SK-N-SH (cell line): Measurements from ENCODE around the gene STRIP2. TPM values are rescaled to one million over a fixed set of nuclear protein-coding genes. Genes with fewer than 3 reads are reported as not detected.
"Not testable (repeated sequence)": the region's sequence is repeated elsewhere in the genome, so short reads cannot be mapped to it uniquely, and the experiment has no call there.

ENCODE experiments used
- CTCF ChIA-PET: fragments of 300-600, 350-600 bp; formaldehyde crosslinking; extraction: SDS; loops from one replicate; lab custom pipeline; 2021; lab: Yijun Ruan, JAX
- POLR2A ChIA-PET: fragments of 350-600 bp; sonication (Branson Sonifier 250); formaldehyde crosslinking; extraction: SDS; loops from one replicate; lab custom pipeline; 2020; ENCODE audit warnings: antibody characterized with exemption, inconsistent platforms; lab: Yijun Ruan, JAX
- DNase-seq: peaks from one replicate; pipeline ENCODE4 v3.0.0; 2012
- H2AFZ ChIP-seq: fragments of 200-600 bp; sonication (generic); 2 replicates; pipeline ENCODE4 v1.8.1; 2016; ENCODE audit warnings: antibody characterized with exemption, mild to moderate bottlenecking, low read depth
- H3F3A ChIP-seq: fragments of 200-600 bp; sonication (generic); replicated peaks from 2 replicates; pipeline ENCODE3; 2016; ENCODE audit warnings: antibody characterized with exemption, mild to moderate bottlenecking; ENCODE audit not compliant: insufficient read depth
- H3K27ac ChIP-seq, 2 experiments: fragments of 200-500 bp in 1 of 2; fragments of 200-600 bp in 1 of 2; sonication (Bioruptor generic) in 1 of 2; sonication (generic), shearing (Covaris generic) in 1 of 2; 2 replicates each; pipeline versions ENCODE4 v1.5.1 to v1.6.1; 2014 to 2016; ENCODE audit warnings: low read depth in 2 of 2, inconsistent platforms in 1 of 2, low read length in 1 of 2, mild to moderate bottlenecking in 1 of 2, mixed read lengths in 1 of 2
- H3K27me3 ChIP-seq: fragments of 200-600 bp; sonication (generic), shearing (Covaris generic); 2 replicates; pipeline ENCODE4 v1.6.1; 2016; ENCODE audit warnings: mixed run types; ENCODE audit not compliant: insufficient read depth
- H3K36me3 ChIP-seq, 2 experiments: fragments of 200-500 bp in 1 of 2; fragments of 200-600 bp in 1 of 2; sonication (Bioruptor generic) in 1 of 2; sonication (generic) in 1 of 2; replicated peaks in 1 of 2; 2 replicates each; pipeline versions ENCODE3 to v1.5.1; 2014 to 2016; ENCODE audit warnings: low read length in 1 of 2, mild to moderate bottlenecking in 1 of 2; ENCODE audit not compliant: insufficient read depth in 2 of 2, control insufficient read depth in 1 of 2
- H3K4me1 ChIP-seq, 2 experiments: fragments of 200-500 bp in 1 of 2; fragments of 200-600 bp in 1 of 2; sonication (Bioruptor generic) in 1 of 2; sonication (generic), shearing (Covaris generic) in 1 of 2; 2 replicates each; pipeline versions ENCODE4 v1.5.1 to v1.6.1; 2014 to 2016; ENCODE audit warnings: low read depth in 1 of 2, low read length in 1 of 2, mixed run types in 1 of 2; ENCODE audit not compliant: insufficient read depth in 2 of 2, control insufficient read depth in 1 of 2
- H3K4me2 ChIP-seq: fragments of 200-600 bp; sonication (generic), shearing (Covaris generic); 2 replicates; pipeline ENCODE4 v1.6.1; 2017; ENCODE audit warnings: mixed run types
- H3K4me3 ChIP-seq, 2 experiments: fragments of 200-500 bp in 1 of 2; fragments of 200-600 bp in 1 of 2; sonication (Bioruptor generic) in 1 of 2; sonication (generic), shearing (Covaris generic) in 1 of 2; 2 replicates each; pipeline versions ENCODE4 v1.5.1 to v1.8.1; 2014 to 2016; ENCODE audit warnings: low read depth in 2 of 2, inconsistent platforms in 1 of 2, low read length in 1 of 2, mild to moderate bottlenecking in 1 of 2, mixed read lengths in 1 of 2, moderate library complexity in 1 of 2
- H3K79me2 ChIP-seq: fragments of 200-600 bp; sonication (generic); 2 replicates; pipeline ENCODE4 v1.8.1; 2017; ENCODE audit warnings: mild to moderate bottlenecking; ENCODE audit not compliant: insufficient read depth
- H3K9ac ChIP-seq: fragments of 200-600 bp; sonication (generic); 2 replicates; pipeline ENCODE4 v1.6.1; 2017; ENCODE audit warnings: mixed run types
- H3K9me2 ChIP-seq: fragments of 200-600 bp; sonication (generic); 2 replicates; pipeline ENCODE4 v1.6.1; 2017; ENCODE audit warnings: mixed run types
- H3K9me3 ChIP-seq: fragments of 200-600 bp; sonication (generic); 2 replicates; pipeline ENCODE4 v1.6.1; 2017; ENCODE audit warnings: mixed run types, mild to moderate bottlenecking, moderate library complexity
- H4K20me1 ChIP-seq: fragments of 200-600 bp; sonication (generic); 2 replicates; pipeline ENCODE4 v1.6.1; 2017; ENCODE audit warnings: mild to moderate bottlenecking, mixed run types; ENCODE audit not compliant: insufficient read depth
- ELF1 ChIP-seq: IDR thresholded peaks from 2 replicates; pipeline ENCODE4 v1.4.0; 2012
- EP300 ChIP-seq, 2 experiments: IDR thresholded peaks; 2 replicates each; pipeline versions ENCODE4 v1.4.0 to v1.6.1; 2012; ENCODE audit warnings: borderline replicate concordance in 1 of 2, low read depth in 1 of 2, low read length in 1 of 2
- FOSL2 ChIP-seq: IDR thresholded peaks from 2 replicates; pipeline ENCODE4 v1.4.0; 2012; ENCODE audit warnings: low read depth, mild to moderate bottlenecking, moderate library complexity, borderline replicate concordance
- GABPA ChIP-seq: IDR thresholded peaks from 2 replicates; pipeline ENCODE4 v1.4.0; 2012; ENCODE audit warnings: low read depth, mild to moderate bottlenecking
- IRF3 ChIP-seq: fragments of 150-350 bp; IDR thresholded peaks from 2 replicates; pipeline ENCODE4 v1.6.1; 2016; ENCODE audit warnings: mild to moderate bottlenecking, low read depth, low read length
- MXI1 ChIP-seq: IDR thresholded peaks from 2 replicates; pipeline ENCODE4 v1.6.1; 2012; ENCODE audit warnings: mild to moderate bottlenecking, low read depth, low read length, improper control_type of control experiment
- RAD21 ChIP-seq: IDR thresholded peaks from 2 replicates; pipeline ENCODE4 v1.6.1; 2012; ENCODE audit warnings: mild to moderate bottlenecking, low read length
- RCOR1 ChIP-seq: fragments of 150-350 bp; IDR thresholded peaks from 2 replicates; pipeline ENCODE4 v1.6.1; 2017; ENCODE audit warnings: antibody characterized with exemption, low read length
- REST ChIP-seq: IDR thresholded peaks from 2 replicates; pipeline ENCODE4 v1.6.1; 2012; ENCODE audit warnings: mild to moderate bottlenecking, low read depth, low read length, moderate library complexity
- TAF1 ChIP-seq: IDR thresholded peaks from 2 replicates; pipeline ENCODE4 v1.6.1; 2012; ENCODE audit warnings: low read depth, mild to moderate bottlenecking, low read length, moderate library complexity, borderline replicate concordance
- USF1 ChIP-seq: IDR thresholded peaks from 2 replicates; pipeline ENCODE4 v1.4.0; 2012; ENCODE audit warnings: low read depth, borderline replicate concordance
- YY1 ChIP-seq: IDR thresholded peaks from 2 replicates; pipeline ENCODE4 v1.4.0; 2012; ENCODE audit warnings: low read depth, mild to moderate bottlenecking
- WGBS: methylation state at CpG from one replicate; pipeline ENCODE4 v1.1.6; 2017; ENCODE audit warnings: low lambda C conversion rate; 5-methylcytosine and 5-hydroxymethylcytosine counted together
- polyA plus RNA-seq, 3 experiments: library from polyadenylated mRNA; depleted of rRNA; stranded (reverse); fragments of >200 nt; gene quantifications; 2 replicates each; pipeline ENCODE4 v1.2.3, GENCODE V29; 2012
- TF ChIP-seq, protein P1 (sequence below): fragments of 200-600 bp; sonication (generic); IDR thresholded peaks from 2 replicates; pipeline ENCODE4 v1.6.1; 2017; ENCODE audit warnings: antibody characterized with exemption, mild to moderate bottlenecking, moderate library complexity

STRIP2 gene
- polyA plus RNA-seq, 1 of the 3 experiments (the other 2 are of a cell fraction), result 4.9 TPM

- TF ChIP-seq, protein P1, sequence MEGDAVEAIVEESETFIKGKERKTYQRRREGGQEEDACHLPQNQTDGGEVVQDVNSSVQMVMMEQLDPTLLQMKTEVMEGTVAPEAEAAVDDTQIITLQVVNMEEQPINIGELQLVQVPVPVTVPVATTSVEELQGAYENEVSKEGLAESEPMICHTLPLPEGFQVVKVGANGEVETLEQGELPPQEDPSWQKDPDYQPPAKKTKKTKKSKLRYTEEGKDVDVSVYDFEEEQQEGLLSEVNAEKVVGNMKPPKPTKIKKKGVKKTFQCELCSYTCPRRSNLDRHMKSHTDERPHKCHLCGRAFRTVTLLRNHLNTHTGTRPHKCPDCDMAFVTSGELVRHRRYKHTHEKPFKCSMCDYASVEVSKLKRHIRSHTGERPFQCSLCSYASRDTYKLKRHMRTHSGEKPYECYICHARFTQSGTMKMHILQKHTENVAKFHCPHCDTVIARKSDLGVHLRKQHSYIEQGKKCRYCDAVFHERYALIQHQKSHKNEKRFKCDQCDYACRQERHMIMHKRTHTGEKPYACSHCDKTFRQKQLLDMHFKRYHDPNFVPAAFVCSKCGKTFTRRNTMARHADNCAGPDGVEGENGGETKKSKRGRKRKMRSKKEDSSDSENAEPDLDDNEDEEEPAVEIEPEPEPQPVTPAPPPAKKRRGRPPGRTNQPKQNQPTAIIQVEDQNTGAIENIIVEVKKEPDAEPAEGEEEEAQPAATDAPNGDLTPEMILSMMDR, result peak; percentile 15; the same call in 1 of the 2 replicates
- peak; percentile 36 for TF ChIP-seq RAD21
- no peak for TF ChIP-seq FOSL2
- no peak for TF ChIP-seq USF1
- TF ChIP-seq TAF1, result no peak
These were observed 32.0 kb upstream of the STRIP2 start (continued) for GRCh38 chr7:129401967-129402860.

DNA sequence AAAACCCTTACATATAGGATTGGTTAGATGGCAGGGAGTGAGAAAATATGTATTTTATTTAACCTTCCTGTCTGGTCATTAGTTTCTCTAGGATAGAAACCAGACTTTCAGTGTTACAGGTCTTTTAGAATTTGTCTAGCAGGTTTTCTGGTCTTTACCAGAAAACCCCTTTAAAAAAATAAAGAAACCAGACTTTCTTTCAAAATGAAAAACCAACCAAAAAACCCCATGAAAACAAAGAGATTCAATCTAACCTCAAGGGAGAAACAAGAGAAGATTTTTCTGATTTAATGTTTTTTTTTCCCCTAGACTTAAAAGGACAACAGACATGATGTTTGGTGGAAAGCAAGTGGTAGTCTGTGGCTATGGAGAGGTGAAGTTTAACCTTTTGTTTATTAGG is 28.7 kb upstream of the STRIP2 start:
- no peak overlapping the region for H3K27ac ChIP-seq
- H3K4me1 ChIP-seq, result no peaks in the 10 kb centered on the region; a peak in 1 of 4 replicates
- H3F3A ChIP-seq, result no peaks in the 10 kb centered on the region
- H3K36me3 ChIP-seq, result peaks cover 19 to 22% of the 10 kb centered on the region in 2 experiments
- H3K9me2 ChIP-seq, result no peaks in the 10 kb centered on the region
- no peak overlapping the region for H3K9ac ChIP-seq
- TF ChIP-seq GABPA (no peak), EP300 (IDR thresholded peaks at IDR 0.05; ENCODE audit: borderline replicate concordance in 1 of 2, low read depth in 1 of 2, low read length in 1 of 2) (no peak), YY1 (no peak), MXI1 (no peak), RCOR1 (no peak), IRF3 (no peak), REST (no peak), ELF1 (no peak)
- ChIA-PET POLR2A (no interaction called here), CTCF (interaction anchor here (0.6 to 4.9 kb wide), 8 partner anchors 10 to 187 kb away, joined by 3 to 24 read pairs (median 3); no protein-coding TSS in a partner anchor)
- no peaks in the 10 kb centered on the region for H3K9me3 ChIP-seq
- H3K4me2 ChIP-seq, result no peak overlapping the region
- no peaks in the 10 kb centered on the region for H3K79me2 ChIP-seq
- no peak for DNase-seq
- H3K27me3 ChIP-seq, result no peaks in the 10 kb centered on the region
- no peak overlapping the region for H2AFZ ChIP-seq
- no peak overlapping the region for H3K4me3 ChIP-seq
- no peaks in the 10 kb centered on the region for H4K20me1 ChIP-seq

DNA sequence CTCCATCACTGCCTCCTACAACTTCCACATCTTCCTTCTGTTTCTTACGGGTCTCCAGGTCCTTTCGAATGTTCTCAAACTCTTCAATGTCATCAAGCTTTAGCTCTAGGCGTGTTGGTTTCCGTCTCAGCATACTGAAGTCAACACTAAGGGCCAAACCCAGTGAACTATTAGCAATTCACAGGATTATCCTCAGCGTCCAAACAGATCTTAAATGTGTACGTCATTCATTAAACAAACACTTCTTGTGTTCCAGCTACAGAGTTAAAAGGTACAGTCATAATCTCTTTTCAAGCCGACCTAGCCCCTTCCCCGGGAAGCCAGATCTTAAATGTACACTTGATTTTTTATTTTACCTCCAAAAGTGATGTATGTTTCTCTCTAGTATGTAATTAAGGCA is 24.0 kb upstream of the STRIP2 start:
- H2AFZ ChIP-seq, H3F3A ChIP-seq, H3K9me2 ChIP-seq, DNase-seq, H3K9ac ChIP-seq, H3K79me2 ChIP-seq, H3K27ac ChIP-seq, H3K9me3 ChIP-seq, H3K4me2 ChIP-seq, H3K4me3 ChIP-seq, H4K20me1 ChIP-seq, H3K4me1 ChIP-seq, POLR2A ChIA-PET, H3K27me3 ChIP-seq: not testable (repeated sequence)
- WGBS, result 91% methylated on average over 8 of the region's 8 CpGs
- CTCF ChIA-PET, result interaction anchor here (1.1 to 2.5 kb wide), 2 partner anchors 41 to 67 kb away, joined by 4 to 20 read pairs; no protein-coding TSS in a partner anchor
- H3K36me3 ChIP-seq, result peaks cover 12 to 23% of the 10 kb centered on the region in 2 experiments
